ENCODE results near the gene APOB. TPM values are rescaled to one million over a fixed set of nuclear protein-coding genes. Genes with fewer than 3 reads are reported as not detected.

The APOB gene
- polyA plus RNA-seq, 2 of the 4 experiments (the other 2 are of a cell fraction), result under 0.01 TPM; not detected in 1

DNA sequence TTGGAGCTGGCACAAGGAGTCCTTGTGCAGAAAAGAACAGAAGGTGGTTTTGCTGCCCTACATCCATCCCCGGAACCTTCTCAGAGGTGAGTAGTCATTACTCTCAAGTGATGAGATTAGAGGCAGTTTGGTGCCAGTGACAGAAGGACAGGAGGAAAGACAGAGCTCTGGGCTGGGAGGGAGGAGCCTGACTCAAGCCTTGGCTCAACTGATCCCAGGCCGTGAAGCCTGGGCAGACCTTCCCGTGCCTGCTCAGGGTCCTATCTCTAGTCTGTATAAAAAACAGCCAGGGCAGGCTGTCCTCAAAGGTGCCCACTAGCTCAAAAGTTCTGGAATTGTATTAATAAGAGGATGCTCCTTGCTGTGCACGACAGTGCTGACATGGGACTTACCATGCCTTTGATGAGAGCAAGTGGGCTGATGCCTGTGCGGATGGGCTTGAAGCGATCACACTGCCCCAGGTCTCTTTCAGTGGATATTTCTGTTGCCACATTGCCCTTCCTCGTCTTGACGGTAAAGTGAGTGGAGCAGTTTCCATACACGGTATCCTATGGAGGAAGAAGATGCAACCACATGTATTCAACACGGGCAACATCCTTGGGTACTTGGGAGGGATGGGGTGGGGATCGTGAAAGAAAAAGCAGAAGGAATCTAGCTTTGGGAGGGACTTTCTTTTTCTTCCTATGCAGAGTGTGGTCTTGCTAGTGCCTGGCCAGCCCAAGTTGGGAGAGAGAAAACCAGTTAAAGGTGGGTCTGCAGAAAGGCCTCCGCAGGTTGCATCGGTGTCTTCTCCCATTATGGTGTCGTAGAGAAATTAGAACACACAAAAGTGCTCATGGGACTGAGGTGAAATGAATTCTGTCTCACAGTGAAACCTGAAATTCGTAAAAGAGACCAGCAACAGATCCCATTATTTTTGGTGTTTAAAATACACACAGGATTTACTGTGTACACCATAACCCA lies 6.9 kb downstream of the APOB start:
- WGBS (ENCODE audit: missing lambda C conversion rate), result 40% methylated on average over 15 of the region's 15 CpGs
- FAIRE-seq (no peak), ATAC-seq (no peak; a peak in 1 of 6 replicates), DNase-seq (ENCODE audit: low read depth in 1 of 2, low spot score in 1 of 2) (no peak)
- CTCF ChIA-PET, result interaction anchor here (0.6 to 1.5 kb wide), 3 partner anchors 9 to 159 kb away, joined by 3 to 6 read pairs (median 3); no protein-coding TSS in a partner anchor
- Histone ChIP-seq H3K4me2 (no peak overlapping the region), H3K9me3 (no peaks in the 10 kb centered on the region; the same call in 2 of the 3 replicates), H3K27ac (no peak overlapping the region), H3K4me1 (no peaks in the 10 kb centered on the region; the same call in 2 of the 3 replicates), H3K4me3 (no peak overlapping the region)
- POLR2A ChIA-PET, result no interaction called here
- TF ChIP-seq JUN (IDR thresholded peaks at IDR 0.05) (no peak), ZC3H11A (IDR thresholded peaks at IDR 0.05) (no peak), POLR2AphosphoS2 (conservative IDR thresholded peaks at IDR 0.05; ENCODE audit: low read length) (no peak)
- TF ChIP-seq, protein P1, sequence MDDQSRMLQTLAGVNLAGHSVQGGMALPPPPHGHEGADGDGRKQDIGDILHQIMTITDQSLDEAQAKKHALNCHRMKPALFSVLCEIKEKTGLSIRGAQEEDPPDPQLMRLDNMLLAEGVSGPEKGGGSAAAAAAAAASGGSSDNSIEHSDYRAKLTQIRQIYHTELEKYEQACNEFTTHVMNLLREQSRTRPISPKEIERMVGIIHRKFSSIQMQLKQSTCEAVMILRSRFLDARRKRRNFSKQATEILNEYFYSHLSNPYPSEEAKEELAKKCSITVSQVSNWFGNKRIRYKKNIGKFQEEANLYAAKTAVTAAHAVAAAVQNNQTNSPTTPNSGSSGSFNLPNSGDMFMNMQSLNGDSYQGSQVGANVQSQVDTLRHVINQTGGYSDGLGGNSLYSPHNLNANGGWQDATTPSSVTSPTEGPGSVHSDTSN (IDR thresholded peaks at IDR 0.05), result no peak

DNA sequence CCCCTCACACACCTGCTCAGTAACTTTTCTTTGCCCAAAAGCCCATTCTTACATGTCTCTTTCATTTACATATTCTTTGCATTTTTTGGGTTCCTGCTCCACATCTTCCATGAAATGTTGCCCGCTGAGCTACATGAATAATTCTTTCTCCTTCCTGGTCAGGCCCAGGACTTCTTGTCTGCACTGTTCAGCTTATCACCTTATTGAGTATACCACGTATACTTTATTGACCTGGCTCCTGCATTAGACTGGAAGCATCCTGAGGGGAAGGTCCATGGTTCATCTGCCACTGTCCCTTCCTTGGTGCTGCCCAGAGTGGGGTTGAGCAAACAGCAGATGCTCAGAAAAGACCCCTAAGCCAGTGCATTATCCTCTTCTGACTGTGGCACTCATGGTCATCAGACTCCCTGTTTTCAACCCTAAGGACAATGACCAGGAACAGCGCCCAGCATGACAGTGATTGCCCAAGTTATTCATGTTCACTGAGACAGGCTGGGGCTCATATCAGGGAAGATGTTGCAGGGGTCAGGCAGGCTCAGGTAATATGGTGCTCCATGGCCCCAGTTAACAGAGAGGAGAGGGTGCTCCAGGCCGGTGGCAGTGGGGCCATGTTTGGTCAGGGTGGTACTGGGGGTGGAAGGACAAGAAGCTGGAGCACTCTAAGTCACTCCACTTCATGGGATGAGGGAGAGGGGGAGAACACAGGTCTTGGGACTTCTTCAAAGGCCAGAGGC lies 7.7 kb downstream of the APOB start:
- no peaks in the 10 kb centered on the region; the same call in 2 of the 3 replicates for H3K9me3 ChIP-seq
- TF ChIP-seq ZSCAN20 (CRISPR knock-in tag; IDR thresholded peaks at IDR 0.05), result no peak
- no peak for TF ChIP-seq BHLHE40 (IDR thresholded peaks at IDR 0.05; ENCODE audit: low read depth, low read length)
- TF ChIP-seq, protein P2, sequence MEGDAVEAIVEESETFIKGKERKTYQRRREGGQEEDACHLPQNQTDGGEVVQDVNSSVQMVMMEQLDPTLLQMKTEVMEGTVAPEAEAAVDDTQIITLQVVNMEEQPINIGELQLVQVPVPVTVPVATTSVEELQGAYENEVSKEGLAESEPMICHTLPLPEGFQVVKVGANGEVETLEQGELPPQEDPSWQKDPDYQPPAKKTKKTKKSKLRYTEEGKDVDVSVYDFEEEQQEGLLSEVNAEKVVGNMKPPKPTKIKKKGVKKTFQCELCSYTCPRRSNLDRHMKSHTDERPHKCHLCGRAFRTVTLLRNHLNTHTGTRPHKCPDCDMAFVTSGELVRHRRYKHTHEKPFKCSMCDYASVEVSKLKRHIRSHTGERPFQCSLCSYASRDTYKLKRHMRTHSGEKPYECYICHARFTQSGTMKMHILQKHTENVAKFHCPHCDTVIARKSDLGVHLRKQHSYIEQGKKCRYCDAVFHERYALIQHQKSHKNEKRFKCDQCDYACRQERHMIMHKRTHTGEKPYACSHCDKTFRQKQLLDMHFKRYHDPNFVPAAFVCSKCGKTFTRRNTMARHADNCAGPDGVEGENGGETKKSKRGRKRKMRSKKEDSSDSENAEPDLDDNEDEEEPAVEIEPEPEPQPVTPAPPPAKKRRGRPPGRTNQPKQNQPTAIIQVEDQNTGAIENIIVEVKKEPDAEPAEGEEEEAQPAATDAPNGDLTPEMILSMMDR (IDR thresholded peaks at IDR 0.05), result no peak
- no peak overlapping the region for H3K4me2 ChIP-seq
- no peaks in the 10 kb centered on the region; the same call in 2 of the 3 replicates for H3K4me1 ChIP-seq
- no peak for FAIRE-seq
- whole genome bisulfite sequencing (ENCODE audit: missing lambda C conversion rate), result 2% methylated on average over 4 of the region's 4 CpGs
- no peak for ATAC-seq
- H3K27ac ChIP-seq, result no peak overlapping the region
- ChIA-PET POLR2A (no interaction called here), CTCF (interaction anchor here (1.3 to 1.5 kb wide), 2 partner anchors 9 to 11 kb away, joined by 3 to 6 read pairs; no protein-coding TSS in a partner anchor)
- H3K4me3 ChIP-seq, result no peak overlapping the region
- DNase-seq (ENCODE audit: low read depth in 1 of 2, low spot score in 1 of 2), result no peak

DNA sequence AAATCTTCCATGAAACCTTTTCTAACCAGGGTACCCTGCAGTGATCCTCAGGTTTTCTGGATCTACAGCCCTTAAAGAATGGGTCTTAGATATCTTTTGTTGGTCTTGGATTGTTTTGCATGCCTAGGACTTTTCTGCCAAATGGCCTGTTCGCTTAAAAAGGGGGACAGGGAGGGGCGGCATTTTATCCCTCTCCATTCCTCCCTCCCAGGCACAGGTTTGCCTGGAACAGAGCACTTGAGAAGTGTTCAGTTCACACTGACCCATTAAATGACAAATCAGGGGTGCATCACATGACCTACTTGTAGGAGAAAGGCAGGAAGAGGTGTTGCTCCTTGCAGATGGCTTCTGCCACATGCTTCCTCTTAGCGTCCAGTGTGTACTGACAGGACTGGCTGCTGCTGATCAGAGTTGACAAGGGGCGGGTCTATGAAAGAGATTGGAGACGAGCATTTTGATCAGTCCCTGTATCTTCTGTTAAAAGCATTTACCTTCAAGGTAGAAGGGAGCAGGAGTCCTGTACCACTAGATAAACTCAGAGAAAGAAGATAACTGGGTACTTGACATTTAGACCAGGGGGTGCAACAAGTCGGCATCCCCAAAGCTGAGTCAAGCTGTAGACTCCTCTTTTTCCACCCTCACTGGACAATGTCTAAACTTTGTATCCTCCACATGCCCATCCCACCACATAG lies 8.4 kb downstream of the APOB start:
- 5% methylated on average over 6 of the region's 6 CpGs for WGBS (ENCODE audit: missing lambda C conversion rate)
- no peak for DNase-seq (ENCODE audit: low read depth in 1 of 2, low spot score in 1 of 2)
- ATAC-seq, result no peak
- Histone ChIP-seq H3K4me1 (no peaks in the 10 kb centered on the region; the same call in 2 of the 3 replicates), H3K27ac (no peak overlapping the region), H3K4me2 (no peak overlapping the region), H3K4me3 (no peak overlapping the region), H3K9me3 (no peaks in the 10 kb centered on the region; the same call in 2 of the 3 replicates)
- ChIA-PET POLR2A (no interaction called here), CTCF (no interaction called here)
- TF ChIP-seq, protein P2 (IDR thresholded peaks at IDR 0.05), result no peak
- TF ChIP-seq CHD4 (IDR thresholded peaks at IDR 0.05; ENCODE audit: borderline replicate concordance) (no peak), CEBPB (IDR thresholded peaks at IDR 0.05) (no peak), BHLHE40 (IDR thresholded peaks at IDR 0.05; ENCODE audit: low read depth, low read length) (no peak), RFX5 (IDR thresholded peaks at IDR 0.05) (no peak), ZSCAN20 (CRISPR knock-in tag; IDR thresholded peaks at IDR 0.05) (no peak), ZC3H11A (IDR thresholded peaks at IDR 0.05) (no peak)
- TF ChIP-seq, protein P3, sequence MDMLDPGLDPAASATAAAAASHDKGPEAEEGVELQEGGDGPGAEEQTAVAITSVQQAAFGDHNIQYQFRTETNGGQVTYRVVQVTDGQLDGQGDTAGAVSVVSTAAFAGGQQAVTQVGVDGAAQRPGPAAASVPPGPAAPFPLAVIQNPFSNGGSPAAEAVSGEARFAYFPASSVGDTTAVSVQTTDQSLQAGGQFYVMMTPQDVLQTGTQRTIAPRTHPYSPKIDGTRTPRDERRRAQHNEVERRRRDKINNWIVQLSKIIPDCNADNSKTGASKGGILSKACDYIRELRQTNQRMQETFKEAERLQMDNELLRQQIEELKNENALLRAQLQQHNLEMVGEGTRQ (IDR thresholded peaks at IDR 0.05), result no peak
- TF ChIP-seq, protein P4, sequence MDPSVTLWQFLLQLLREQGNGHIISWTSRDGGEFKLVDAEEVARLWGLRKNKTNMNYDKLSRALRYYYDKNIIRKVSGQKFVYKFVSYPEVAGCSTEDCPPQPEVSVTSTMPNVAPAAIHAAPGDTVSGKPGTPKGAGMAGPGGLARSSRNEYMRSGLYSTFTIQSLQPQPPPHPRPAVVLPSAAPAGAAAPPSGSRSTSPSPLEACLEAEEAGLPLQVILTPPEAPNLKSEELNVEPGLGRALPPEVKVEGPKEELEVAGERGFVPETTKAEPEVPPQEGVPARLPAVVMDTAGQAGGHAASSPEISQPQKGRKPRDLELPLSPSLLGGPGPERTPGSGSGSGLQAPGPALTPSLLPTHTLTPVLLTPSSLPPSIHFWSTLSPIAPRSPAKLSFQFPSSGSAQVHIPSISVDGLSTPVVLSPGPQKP (IDR thresholded peaks at IDR 0.05; ENCODE audit: low read depth, low read length), result no peak
- TF ChIP-seq, protein P1 (IDR thresholded peaks at IDR 0.05), result no peak
- FAIRE-seq, result no peak

All from A549 (cell line).